Memory B cell (primary cell): ENCODE data around the gene NKAIN1.

Source experiments
- ATAC-seq: fragments of 150-1000 bp; cut with Tn5 transposase; 2 replicates; pipeline ENCODE4 v1.10.0; 2021; ENCODE audit warnings: low read depth, mild to moderate bottlenecking, moderate library complexity
- DNase-seq, 2 donors: peaks; one replicate each; pipeline ENCODE4 v3.0.0; 2022; ENCODE audit warnings: low spot score in 2 of 2
- H3K27ac Mint-ChIP-seq: one replicate; pipeline ENCODE4 v1.8.0; 2022; ENCODE audit warnings: mild to moderate bottlenecking, moderate library complexity, mixed read lengths
- H3K27me3 Mint-ChIP-seq: one replicate; pipeline ENCODE4 v1.8.0; 2022; ENCODE audit warnings: mixed read lengths
- H3K36me3 Mint-ChIP-seq: one replicate; pipeline ENCODE4 v1.8.0; 2022; ENCODE audit warnings: mild to moderate bottlenecking, mixed read lengths
- H3K4me1 Mint-ChIP-seq: one replicate; pipeline ENCODE4 v1.8.0; 2022; ENCODE audit warnings: mixed read lengths
- H3K4me3 Mint-ChIP-seq: one replicate; pipeline ENCODE4 v1.8.0; 2022; ENCODE audit warnings: mild to moderate bottlenecking, moderate library complexity, mixed read lengths
- H3K9me3 Mint-ChIP-seq: one replicate; pipeline ENCODE4 v1.8.0; 2022; ENCODE audit warnings: mixed read lengths

NKAIN1 gene

GRCh38 chr1:31248276-31248675 is 8.6 kb upstream of the NKAIN1 start:
- Mint-ChIP-seq H3K9me3 (no peaks in the 10 kb centered on the region), H3K4me3 (no peak overlapping the region), H3K27me3 (no peaks in the 10 kb centered on the region), H3K36me3 (peaks cover 1% of the 10 kb centered on the region), H3K4me1 (peaks cover 2% of the 10 kb centered on the region), H3K27ac (no peak overlapping the region)
- no peak for DNase-seq
- ATAC-seq = no peak

GRCh38 chr1:31244326-31244725 is 4.6 kb upstream of the NKAIN1 start:
- Mint-ChIP-seq H3K27ac (no peak overlapping the region), H3K4me1 (peaks cover 6% of the 10 kb centered on the region), H3K27me3 (peaks cover 8% of the 10 kb centered on the region), H3K9me3 (no peaks in the 10 kb centered on the region), H3K4me3 (no peak overlapping the region), H3K36me3 (no peaks in the 10 kb centered on the region)
- DNase-seq = no peak
- no peak for ATAC-seq

- no peak overlapping the region for H3K4me3 Mint-ChIP-seq
- ATAC-seq (no peak), DNase-seq (no peak)
- H3K9me3 Mint-ChIP-seq = no peaks in the 10 kb centered on the region
- H3K36me3 Mint-ChIP-seq = peaks cover 2% of the 10 kb centered on the region
- H3K4me1 Mint-ChIP-seq = peaks cover 12% of the 10 kb centered on the region
- H3K27ac Mint-ChIP-seq = no peak overlapping the region
- H3K27me3 Mint-ChIP-seq = peaks cover 13% of the 10 kb centered on the region
Observed at GRCh38 chr1:31243501-31244286, 4.0 kb upstream of the NKAIN1 start.

- Mint-ChIP-seq H3K4me3 (no peak overlapping the region), H3K27ac (no peak overlapping the region), H3K9me3 (no peaks in the 10 kb centered on the region), H3K4me1 (peaks cover 11% of the 10 kb centered on the region), H3K36me3 (peaks cover 2% of the 10 kb centered on the region), H3K27me3 (peaks cover 22% of the 10 kb centered on the region)
- DNase-seq (no peak), ATAC-seq (peak; percentile 66)
Observed at GRCh38 chr1:31241321-31241720, 1.6 kb upstream of the NKAIN1 start.

- H3K4me1 Mint-ChIP-seq = peaks cover 11% of the 10 kb centered on the region
Observed at GRCh38 chr1:31238986-31239613, 587 bp downstream of the NKAIN1 start.

GRCh38 chr1:31238612-31238985 is 1.1 kb downstream of the NKAIN1 start:
- no peak for ATAC-seq
- Mint-ChIP-seq H3K9me3 (no peaks in the 10 kb centered on the region), H3K4me3 (peak overlapping the region; percentile 68), H3K27ac (no peak overlapping the region), H3K27me3 (peaks cover 35% of the 10 kb centered on the region), H3K36me3 (peaks cover 2% of the 10 kb centered on the region), H3K4me1 (peaks cover 11% of the 10 kb centered on the region)
- no peak for DNase-seq

More at GRCh38 chr1:31238986-31239613, 587 bp downstream of the NKAIN1 start:
- Mint-ChIP-seq H3K9me3 (no peaks in the 10 kb centered on the region), H3K27ac (no peak overlapping the region), H3K4me3 (peak overlapping the region; percentile 68), H3K36me3 (peaks cover 2% of the 10 kb centered on the region), H3K27me3 (peaks cover 34% of the 10 kb centered on the region)
- ATAC-seq (peak; percentile 27), DNase-seq (no peak)

GRCh38 chr1:31234870-31235269 is 4.8 kb downstream of the NKAIN1 start:
- H3K4me3 Mint-ChIP-seq = no peak overlapping the region
- H3K36me3 Mint-ChIP-seq = peaks cover 2% of the 10 kb centered on the region
- DNase-seq (no peak), ATAC-seq (no peak)
- H3K27me3 Mint-ChIP-seq = peaks cover 28% of the 10 kb centered on the region
- no peaks in the 10 kb centered on the region for H3K9me3 Mint-ChIP-seq
- H3K27ac Mint-ChIP-seq = no peak overlapping the region
- H3K4me1 Mint-ChIP-seq = peaks cover 8% of the 10 kb centered on the region

- Mint-ChIP-seq H3K4me1 (peaks cover 7% of the 10 kb centered on the region), H3K36me3 (peaks cover 2% of the 10 kb centered on the region), H3K27me3 (peaks cover 28% of the 10 kb centered on the region), H3K4me3 (no peak overlapping the region), H3K9me3 (no peaks in the 10 kb centered on the region), H3K27ac (no peak overlapping the region)
- ATAC-seq = no peak
- DNase-seq = no peak
Observed at GRCh38 chr1:31234123-31234708, 5.5 kb downstream of the NKAIN1 start.

GRCh38 chr1:31232689-31233088 is 7.0 kb downstream of the NKAIN1 start:
- Mint-ChIP-seq H3K27me3 (peaks cover 17% of the 10 kb centered on the region), H3K4me3 (no peak overlapping the region), H3K4me1 (no peaks in the 10 kb centered on the region), H3K36me3 (no peaks in the 10 kb centered on the region), H3K27ac (no peak overlapping the region), H3K9me3 (no peaks in the 10 kb centered on the region)
- DNase-seq (no peak), ATAC-seq (no peak)

- DNase-seq (no peak), ATAC-seq (no peak)
- no peak overlapping the region for H3K4me3 Mint-ChIP-seq
- no peaks in the 10 kb centered on the region for H3K4me1 Mint-ChIP-seq
- no peak overlapping the region for H3K27ac Mint-ChIP-seq
- no peaks in the 10 kb centered on the region for H3K36me3 Mint-ChIP-seq
- peaks cover 17% of the 10 kb centered on the region for H3K27me3 Mint-ChIP-seq
- no peaks in the 10 kb centered on the region for H3K9me3 Mint-ChIP-seq
Observed at GRCh38 chr1:31231802-31232201, 7.9 kb downstream of the NKAIN1 start.

GRCh38 chr1:31230378-31230777 is 9.3 kb downstream of the NKAIN1 start:
- Mint-ChIP-seq H3K27ac (no peak overlapping the region), H3K36me3 (no peaks in the 10 kb centered on the region), H3K27me3 (peaks cover 10% of the 10 kb centered on the region), H3K9me3 (no peaks in the 10 kb centered on the region), H3K4me1 (no peaks in the 10 kb centered on the region), H3K4me3 (no peak overlapping the region)
- DNase-seq (no peak), ATAC-seq (no peak)

- no peak overlapping the region for H3K4me3 Mint-ChIP-seq
- H3K36me3 Mint-ChIP-seq = no peaks in the 10 kb centered on the region
- ATAC-seq (no peak), DNase-seq (no peak)
- H3K27me3 Mint-ChIP-seq = peaks cover 2% of the 10 kb centered on the region
- no peaks in the 10 kb centered on the region for H3K4me1 Mint-ChIP-seq
- H3K27ac Mint-ChIP-seq = no peak overlapping the region
- no peaks in the 10 kb centered on the region for H3K9me3 Mint-ChIP-seq
Observed at GRCh38 chr1:31228986-31229385, 10.7 kb downstream of the NKAIN1 start.

- no peak for DNase-seq
- Mint-ChIP-seq H3K4me1 (no peaks in the 10 kb centered on the region), H3K27me3 (peaks cover 4% of the 10 kb centered on the region), H3K36me3 (no peaks in the 10 kb centered on the region), H3K4me3 (no peak overlapping the region), H3K9me3 (no peaks in the 10 kb centered on the region), H3K27ac (no peak overlapping the region)
- ATAC-seq = no peak
Observed at GRCh38 chr1:31227891-31228568, 11.7 kb downstream of the NKAIN1 start.

- Mint-ChIP-seq H3K4me1 (no peaks in the 10 kb centered on the region), H3K36me3 (no peaks in the 10 kb centered on the region), H3K4me3 (no peak overlapping the region), H3K9me3 (no peaks in the 10 kb centered on the region), H3K27ac (no peak overlapping the region), H3K27me3 (peaks cover 2% of the 10 kb centered on the region)
- DNase-seq (no peak), ATAC-seq (no peak)
Observed at GRCh38 chr1:31224068-31224467, 15.6 kb downstream of the NKAIN1 start.
